Stimulated activated naive CD4-positive, alpha-beta T cell (primary cell): Measurements from ENCODE around the gene ZNF292.
"Not testable (repeated sequence)": the region's sequence is repeated elsewhere in the genome, so short reads cannot be mapped to it uniquely, and the experiment has no call there.

Source experiments
- DNase-seq, 6 experiments: peaks; one replicate each; lab custom pipeline; 2025; lab: John Stamatoyannopoulos, UW

Gene ZNF292

DNA sequence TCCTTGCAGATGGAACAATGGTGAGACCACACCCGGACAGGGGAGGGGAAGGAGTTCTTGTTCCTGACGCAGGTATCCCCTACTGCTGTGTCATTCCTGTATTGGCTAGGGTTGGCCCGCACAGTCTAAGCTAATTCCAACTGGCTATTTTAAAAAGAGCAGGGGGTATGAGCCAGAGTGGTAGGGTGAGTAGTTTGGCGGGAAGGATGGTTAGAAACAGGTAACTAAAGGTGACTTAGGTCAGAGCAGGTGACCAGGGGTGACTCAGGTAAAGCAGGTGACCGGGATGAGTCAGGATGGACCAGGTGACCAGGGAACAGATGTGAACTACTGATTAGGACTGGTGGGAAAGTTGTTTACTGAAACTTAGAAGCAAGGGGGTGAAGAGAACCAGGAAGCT, 58.0 kb downstream of the ZNF292 start:
- DNase-seq = no peak

DNA sequence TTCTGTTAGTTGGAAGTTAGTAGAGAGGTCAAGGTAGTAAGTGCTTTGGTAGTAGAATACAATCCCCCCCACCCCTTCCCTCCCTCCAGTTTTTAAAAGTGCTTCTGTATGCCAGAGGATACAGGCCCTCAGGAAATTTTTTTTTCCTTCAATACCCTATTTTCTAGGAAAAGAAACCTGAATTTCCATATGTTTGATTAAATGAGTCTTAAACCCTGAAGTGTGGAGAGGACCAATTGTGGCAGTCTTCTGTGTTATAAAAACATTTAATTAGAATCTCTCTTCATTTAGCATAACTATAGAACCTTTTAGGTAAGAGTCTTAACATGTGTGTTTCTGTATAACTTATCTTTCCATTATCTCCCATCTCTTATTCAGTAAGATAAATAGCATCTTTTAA, 59.5 kb downstream of the ZNF292 start:
- no peak for DNase-seq

DNA sequence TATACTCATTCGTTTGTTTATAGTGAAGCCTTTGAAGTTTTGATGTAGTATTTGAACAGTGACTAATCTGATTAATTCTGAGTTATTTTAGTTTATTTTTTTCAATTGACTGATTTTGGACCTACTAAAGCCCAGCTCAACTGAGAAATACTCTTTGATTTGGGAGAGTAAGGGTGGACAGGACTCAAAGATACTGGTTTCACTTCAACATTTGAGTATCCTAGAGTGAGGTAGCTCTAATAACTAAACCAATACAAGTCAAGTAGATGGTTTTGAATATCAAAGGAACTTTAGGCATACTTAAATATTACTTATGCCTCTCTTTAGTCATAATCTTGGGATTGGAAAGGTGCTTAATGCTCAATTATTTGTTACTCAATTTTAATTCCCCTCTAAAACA, 65.6 kb downstream of the ZNF292 start:
- DNase-seq = no peak

DNA sequence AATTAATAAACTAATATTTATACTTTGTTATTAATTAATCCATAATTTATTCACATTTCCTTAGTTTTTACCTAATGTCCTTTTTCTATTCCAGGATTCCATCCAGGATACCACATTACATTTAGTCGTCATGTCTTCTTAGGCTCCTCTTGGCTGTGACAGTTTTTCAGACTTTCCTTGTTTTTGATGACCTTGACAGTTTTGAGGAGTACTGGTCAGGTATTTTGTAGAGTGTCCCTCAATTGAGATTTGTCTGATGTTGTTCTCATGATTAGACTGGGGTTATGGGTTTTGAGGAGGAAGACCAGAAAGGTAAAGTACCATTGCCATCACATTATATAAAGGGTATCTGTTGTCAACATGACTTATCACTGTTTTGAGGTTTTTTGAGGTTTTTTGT, 67.3 kb downstream of the ZNF292 start:
- DNase-seq = no peak

DNA sequence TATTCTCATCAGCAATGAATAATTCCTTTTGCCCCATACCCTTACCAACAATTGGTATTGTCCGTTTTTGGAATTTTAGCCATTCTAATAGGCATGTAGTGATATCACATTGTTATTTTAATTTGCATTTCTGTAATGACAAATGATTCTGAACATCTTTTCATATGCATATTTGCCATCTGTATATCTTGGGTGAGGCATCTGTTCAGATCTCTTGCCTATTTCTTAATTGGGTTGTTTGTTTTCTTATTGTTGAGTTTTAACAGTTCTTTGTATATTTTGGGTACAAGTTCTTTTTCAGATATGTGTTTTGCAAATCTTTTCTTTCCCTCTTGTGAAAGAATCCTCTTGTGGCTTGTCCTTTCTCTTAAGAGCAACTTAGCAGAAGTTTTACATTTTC, 69.6 kb downstream of the ZNF292 start:
- DNase-seq = no peak

DNA sequence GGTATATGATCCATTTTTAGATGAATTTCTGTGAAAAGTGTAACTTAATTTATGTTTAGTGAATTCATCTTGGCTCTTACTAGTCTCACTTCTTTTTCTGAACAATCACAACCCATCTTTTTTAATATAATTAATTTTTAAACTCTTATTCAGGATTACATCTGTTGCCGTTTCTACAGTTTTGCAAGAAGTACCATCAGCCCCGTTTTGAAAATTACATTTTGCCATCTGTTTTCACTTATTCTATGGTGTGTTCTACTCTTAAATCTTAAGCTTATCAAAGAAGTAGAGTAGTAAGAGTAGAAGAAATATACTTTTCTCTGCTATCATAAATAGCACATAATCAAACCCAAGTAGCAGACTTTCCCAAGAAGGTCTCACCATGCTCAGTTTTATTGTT, 70.1 kb downstream of the ZNF292 start:
- no peak for DNase-seq

DNA sequence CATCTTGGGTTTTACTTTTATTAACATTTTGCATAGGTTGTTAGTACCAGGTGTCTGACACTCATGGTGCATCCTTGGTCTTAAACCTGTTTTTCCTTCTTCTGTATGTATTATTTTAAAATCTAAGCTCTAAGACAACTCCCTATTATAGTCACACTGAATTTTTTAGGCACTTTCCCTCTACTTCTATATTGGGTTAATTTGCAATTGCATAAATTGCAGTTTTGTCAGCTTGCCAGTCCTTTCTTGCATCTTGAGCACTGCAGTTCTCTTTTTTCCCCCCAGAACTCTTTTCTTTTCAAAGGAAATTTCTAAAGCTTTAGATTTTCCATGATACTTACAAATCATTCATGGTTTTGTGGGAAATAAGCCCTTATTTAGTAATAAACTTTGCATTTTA, 70.6 kb downstream of the ZNF292 start:
- no peak for DNase-seq

DNA sequence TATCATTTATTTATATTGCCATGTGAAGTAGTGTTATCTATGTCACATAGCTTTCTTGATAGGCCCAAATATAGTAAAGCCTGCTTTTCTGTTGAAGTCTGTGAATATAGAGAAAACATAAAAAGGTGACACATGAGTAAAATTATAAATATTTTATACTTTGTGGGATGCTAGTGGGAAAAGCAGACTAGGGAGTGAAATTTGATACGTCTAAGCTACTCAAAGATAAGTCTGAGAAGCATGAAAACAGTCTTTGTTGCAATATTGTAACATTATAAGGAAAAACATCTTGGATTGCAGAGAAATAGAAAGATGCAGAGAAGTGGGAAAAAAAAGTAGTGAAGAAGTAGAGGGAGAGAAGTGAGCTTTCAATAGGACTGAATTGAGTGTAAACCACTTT, 75.4 kb downstream of the ZNF292 start:
- DNase-seq = no peak

DNA sequence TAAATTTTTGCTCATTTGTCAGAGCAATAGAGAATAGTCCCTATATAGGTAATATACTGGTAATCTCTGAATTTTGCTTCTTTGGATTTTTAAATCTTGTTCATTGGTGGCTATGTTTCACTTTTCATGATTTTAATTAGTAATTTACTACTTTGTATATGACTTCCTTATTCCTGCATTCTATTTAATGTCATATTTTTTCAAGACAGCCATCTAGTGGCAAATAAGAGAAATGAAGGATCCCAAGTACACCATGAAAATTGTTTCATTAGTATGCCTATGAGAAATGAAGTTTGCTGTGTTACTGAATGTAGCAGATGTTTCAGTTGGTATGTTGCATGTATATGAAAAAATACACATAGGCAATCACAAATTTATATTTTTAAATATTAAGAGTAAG, 82.4 kb downstream of the ZNF292 start:
- DNase-seq = peak in 1 of 6 experiments; percentile 20

DNA sequence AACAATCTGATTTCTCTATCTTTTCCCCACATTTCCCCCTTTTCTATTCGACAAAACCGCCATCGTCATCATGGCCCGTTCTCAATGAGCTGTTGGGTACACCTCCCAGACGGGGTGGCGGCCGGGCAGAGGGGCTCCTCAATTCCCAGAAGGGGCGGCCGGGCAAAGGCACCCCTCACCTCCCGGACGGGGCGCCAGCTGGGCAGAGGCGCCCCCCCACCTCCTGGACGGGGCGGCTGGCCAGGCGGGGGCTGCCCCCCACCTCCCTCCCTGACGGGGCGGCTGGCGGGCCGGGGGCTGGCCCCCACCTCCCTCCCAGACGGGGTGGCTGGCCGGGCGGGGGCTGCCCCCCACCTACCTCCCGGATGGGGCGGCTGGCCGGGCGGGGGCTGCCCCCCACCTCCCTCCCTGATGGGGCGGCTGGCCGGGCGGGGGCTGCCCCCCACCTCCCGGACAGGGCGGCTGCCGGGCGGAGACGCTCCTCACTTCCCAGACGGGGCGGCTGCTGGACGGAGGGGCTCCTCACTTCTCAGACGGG, 83.8 kb downstream of the ZNF292 start:
- not testable (repeated sequence) for DNase-seq

DNA sequence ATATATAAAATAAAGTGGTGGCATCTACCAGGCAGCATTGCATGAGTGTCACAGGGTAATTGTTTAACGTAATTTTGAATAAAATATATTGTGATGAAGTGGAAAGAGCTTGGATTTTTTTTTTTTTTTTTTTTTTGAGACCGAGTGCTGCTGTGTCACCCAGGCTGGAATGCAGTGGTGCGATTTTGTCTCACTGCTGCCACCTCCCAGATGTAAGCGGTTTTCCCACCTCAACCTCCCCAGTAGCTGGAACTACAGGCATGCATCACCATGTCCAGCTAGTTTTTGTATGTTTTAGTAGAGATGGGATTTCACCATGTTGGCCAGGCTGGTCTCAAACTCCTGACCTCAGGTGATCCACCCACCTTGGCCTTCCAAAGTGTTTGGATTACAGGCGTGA, 85.9 kb downstream of the ZNF292 start:
- no peak for DNase-seq

DNA sequence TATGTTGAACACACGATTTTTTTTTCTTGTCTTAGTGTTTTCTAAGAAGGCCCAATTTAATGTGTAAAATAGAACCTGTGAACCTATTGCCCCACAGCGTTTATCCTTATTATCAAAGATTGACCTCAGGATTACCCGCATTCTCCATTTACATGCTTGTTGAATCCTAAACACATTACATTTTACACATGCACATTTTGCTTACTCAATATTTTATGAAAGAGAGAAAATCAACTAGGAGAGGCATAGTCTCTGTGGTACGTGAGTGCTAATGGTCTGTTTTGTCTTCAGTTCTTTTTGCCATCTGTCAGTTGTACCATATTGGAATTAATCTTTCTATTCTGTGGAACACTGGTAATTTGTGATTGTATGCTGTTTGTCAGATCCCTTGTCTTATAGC, 86.9 kb downstream of the ZNF292 start:
- no peak for DNase-seq

DNA sequence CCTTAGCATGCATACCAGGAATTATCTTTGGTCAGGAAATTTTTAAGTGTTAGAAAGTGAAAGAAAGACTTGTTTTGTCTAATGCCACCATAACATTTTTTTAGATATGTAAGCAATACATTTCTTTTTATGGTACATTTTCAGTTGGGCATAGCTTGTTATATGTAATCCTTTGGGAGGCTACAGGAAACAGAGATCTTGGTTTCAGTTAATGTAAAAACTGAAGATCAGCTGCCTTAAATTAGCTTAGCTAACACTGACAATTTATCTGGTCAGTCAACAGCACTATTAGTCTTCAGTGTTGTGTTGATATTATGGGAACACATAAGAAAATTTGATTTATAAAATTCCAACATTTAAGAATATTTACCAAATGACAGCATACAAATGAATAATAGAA, 88.4 kb downstream of the ZNF292 start:
- no peak for DNase-seq

DNA sequence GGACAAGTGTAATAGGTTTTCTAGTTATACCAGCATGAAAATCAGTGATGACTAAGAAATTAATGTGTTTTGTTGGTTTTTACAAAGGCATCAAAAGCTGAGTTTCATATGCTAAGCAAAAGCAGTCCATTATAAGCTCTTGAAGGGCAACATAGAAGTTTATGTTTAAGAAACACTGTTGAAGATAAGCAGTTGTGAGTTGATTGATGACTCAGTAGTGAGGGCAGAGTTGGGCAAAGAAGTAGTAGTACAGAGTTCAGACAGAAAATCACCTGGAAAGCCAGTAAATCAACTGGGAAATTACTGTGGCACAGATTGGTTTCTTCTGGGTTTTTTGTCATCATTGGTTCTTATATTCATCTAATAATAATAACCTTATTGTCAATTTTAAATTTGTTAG, 89.0 kb downstream of the ZNF292 start:
- no peak for DNase-seq

DNA sequence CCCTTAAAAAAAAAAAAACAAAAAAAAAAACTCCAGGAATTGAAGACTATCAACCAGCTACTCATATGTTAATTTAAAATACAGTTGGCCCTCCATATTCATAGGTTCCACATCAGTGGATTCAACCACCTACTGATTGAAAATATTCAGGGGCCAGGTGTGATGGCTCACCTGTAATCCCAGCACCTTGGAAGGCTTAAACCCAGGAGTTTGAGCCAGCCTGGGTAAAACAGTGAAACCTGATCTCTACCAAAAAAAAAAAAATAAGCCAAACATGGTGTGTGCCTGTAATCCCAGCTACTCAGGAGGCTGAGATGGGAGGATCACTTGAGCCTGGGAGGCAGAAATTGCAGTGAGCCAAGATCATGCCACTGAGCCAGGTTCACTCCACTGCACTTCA, 94.7 kb downstream of the ZNF292 start:
- DNase-seq = no peak

DNA sequence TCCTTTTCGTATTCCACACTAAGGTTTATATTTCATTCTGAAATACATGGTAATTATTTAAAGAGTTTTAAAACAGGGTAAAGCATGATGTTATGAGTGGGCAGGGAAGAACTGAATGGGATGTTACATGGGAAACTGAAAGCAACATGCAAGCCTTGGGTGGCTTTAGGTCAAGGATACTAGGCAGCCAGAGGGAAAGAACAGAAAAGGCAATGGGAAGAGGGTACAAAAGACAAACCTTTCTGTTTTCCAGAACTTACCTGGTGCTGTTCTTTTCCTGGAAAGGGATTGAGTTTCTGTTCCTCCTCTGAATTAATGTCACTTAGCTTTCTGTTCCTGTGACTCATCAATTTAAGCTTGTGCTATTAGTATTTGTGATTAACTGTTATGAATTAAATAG, 95.9 kb downstream of the ZNF292 start:
- no peak for DNase-seq

DNA sequence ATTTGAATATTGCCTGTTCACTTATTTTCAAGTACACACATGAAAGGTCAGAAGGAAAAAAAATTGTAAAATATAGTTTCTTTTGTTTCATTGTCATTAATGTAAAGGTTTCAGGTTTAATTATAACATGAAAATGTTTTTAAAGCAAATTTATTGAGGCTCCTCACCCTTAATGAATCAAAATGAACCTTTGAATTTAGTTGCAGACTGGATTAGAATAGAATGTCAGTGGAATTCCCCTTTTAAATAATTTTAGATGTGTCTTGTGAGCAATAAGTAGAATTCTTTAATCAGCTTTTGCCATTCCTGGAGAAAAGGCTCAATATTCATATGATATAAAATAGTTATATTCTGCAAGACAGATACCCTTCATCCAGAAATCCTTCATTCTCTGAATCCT, 96.4 kb downstream of the ZNF292 start:
- DNase-seq = no peak

DNA sequence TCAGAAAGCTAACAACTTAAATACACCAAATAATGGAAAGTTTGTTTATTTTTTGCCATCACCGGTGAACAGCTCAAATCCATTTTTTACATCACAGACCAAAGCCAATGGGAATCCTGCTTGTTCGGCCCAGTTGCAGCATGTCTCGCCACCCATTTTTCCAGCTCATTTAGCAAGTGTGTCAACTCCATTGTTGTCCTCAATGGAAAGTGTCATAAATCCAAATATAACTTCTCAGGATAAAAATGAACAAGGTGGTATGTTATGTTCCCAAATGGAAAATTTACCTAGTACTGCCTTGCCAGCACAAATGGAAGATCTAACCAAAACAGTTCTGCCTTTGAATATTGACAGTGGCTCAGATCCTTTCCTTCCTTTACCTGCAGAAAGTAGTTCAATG, 101.7 kb downstream of the ZNF292 start:
- DNase-seq = no peak

DNA sequence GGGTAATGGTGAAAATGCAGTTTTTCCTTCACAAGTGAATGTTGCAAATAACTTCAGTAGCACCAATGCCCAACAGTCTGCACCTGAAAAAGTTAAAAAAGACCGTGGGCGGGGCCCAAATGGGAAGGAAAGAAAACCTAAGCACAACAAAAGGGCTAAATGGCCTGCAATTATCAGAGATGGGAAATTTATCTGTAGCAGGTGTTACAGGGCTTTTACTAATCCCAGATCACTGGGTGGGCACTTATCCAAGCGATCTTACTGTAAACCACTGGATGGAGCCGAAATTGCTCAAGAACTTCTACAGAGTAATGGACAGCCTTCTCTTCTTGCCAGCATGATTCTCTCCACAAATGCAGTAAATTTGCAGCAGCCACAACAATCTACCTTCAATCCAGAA, 102.2 kb downstream of the ZNF292 start:
- DNase-seq = no peak

DNA sequence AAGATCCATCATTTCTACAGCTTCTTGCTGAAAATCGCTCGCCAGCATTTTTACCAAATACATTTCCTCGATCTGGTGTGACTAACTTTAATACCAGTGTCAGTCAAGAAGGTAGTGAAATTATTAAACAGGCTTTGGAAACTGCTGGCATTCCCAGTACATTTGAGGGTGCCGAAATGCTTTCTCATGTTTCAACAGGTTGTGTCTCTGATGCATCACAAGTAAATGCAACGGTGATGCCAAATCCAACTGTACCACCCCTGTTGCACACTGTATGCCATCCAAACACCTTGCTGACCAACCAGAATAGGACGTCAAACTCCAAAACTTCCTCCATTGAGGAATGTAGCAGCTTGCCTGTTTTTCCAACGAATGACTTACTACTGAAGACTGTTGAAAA, 102.6 kb downstream of the ZNF292 start:
- DNase-seq = no peak

DNA sequence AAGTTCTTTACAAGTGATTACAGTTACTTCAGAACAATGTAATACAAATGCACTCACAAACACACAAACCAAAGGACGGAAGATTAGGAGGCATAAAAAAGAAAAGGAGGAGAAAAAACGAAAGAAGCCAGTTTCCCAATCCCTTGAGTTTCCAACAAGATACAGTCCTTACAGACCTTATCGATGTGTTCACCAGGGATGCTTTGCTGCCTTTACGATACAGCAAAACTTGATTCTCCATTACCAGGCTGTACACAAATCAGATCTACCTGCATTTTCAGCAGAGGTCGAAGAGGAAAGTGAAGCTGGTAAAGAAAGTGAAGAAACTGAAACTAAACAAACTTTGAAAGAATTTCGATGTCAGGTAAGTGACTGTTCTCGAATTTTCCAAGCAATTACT, 104.4 kb downstream of the ZNF292 start:
- no peak for DNase-seq

DNA sequence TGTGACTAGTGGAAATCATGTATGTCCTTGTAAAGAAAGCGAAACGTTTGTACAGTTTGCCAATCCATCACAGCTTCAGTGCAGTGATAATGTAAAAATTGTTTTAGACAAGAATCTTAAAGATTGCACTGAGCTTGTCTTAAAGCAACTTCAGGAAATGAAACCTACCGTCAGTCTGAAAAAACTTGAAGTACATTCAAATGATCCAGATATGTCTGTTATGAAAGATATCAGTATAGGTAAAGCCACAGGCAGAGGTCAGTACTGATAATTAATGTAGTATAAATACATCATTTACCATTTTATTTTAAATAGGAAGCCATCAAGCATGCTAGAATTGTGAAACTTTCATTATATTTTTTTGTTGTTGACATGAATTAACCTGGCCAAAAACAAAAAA, 106.2 kb downstream of the ZNF292 start:
- DNase-seq = no peak

DNA sequence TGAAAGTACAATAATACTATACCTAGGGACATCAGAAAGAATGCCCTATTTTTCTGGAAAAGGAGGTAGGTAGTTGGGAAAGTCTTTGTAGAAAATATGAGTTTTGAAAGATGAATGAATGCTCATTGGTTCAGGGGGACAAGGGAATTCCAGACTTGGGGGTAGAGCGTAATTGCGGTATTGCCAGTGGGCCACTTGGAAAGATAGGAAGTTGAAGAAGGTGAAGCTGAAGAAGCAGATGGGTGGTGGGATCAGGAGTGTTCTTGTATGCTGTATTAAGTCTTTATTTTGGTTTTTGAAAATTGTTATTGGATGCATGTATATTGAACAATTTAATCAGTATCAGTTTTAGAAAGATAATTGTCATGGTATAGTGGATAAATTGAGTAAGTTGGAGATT, 109.1 kb downstream of the ZNF292 start:
- DNase-seq = no peak

DNA sequence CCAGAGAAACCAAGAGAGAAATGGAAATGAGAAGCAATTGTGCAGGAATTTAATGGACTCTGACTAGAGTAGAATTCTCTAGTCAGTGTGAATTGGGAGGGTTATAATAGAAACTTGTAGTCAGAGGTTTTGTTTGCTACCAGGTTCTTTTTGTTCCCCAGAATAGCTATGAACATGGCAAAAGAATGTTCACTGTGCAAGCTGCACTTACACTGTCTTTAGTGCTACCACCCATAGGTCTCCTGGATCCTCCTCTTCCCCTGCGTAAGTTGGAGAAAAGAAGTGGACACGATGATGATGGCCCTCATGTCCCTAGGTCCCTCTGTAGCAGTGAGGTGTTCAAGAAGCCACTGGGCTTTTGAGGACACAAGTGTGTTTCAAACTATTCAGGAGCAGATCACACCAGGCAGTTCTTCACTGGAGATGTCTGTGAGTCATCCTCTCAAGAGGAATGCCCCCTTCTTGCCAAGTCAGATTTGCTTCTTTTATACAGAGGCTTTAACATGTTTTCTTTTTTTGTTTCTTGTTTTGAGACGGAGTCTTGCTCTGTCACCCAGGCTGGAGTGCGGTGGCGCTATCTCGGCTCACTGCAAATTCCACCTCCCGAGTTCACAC, 119.4 kb downstream of the ZNF292 start:
- DNase-seq = no peak

DNA sequence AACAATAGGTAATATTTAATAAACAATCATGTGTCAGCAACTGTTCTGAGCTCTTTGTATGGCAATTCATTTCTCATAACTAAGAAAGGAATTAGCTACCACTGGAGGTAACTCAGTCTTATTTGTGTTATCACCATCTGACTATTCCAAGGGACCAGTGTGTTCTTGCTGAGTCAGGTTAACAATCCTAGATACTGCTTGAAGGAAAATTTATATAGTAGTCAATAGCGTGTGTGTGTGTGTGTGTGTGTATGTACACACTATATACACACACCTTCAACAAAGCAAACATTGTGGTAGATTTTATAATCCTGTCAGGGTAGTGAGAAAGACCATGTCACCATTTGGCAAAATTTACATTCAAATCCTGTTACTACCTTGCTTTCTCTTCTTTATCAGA, 121.3 kb downstream of the ZNF292 start:
- no peak for DNase-seq
